Lung (tissue), 12 donors: ENCODE data around the gene FNIP1. TPM values are rescaled to one million over a fixed set of nuclear protein-coding genes. Genes with fewer than 3 reads are reported as not detected.
"Not testable (repeated sequence)": the region's sequence is repeated elsewhere in the genome, so short reads cannot be mapped to it uniquely, and the experiment has no call there.

Experiments used
- ATAC-seq: fragments of 200-7000 bp; cut with Tn5 transposase; one replicate; pipeline ENCODE4 v1.9.1; 2020; ENCODE audit warnings: moderate number of reproducible peaks; ENCODE audit not compliant: insufficient read depth, low FRiP score
- DNase-seq, 3 donors: peaks; one replicate each; pipeline ENCODE4 v3.0.0-alpha.2; 2013 to 2017
- H3K27ac ChIP-seq, 2 donors: one replicate each; pipeline ENCODE4 v1.5.1; 2013; ENCODE audit warnings: mild to moderate bottlenecking in 2 of 2, moderate library complexity in 2 of 2, control low read depth in 1 of 2, inconsistent platforms in 1 of 2, low read depth in 1 of 2, low read length in 1 of 2
- H3K27me3 ChIP-seq, 3 donors: one replicate each; pipeline ENCODE4 v1.5.1; 2013; ENCODE audit warnings: low read length in 2 of 3; ENCODE audit not compliant: control insufficient read depth in 3 of 3, insufficient read depth in 3 of 3
- H3K36me3 ChIP-seq, 4 donors: one replicate each; pipeline ENCODE4 v1.5.1; 2013; ENCODE audit warnings: low read length in 4 of 4, mild to moderate bottlenecking in 1 of 4, moderate library complexity in 1 of 4; ENCODE audit not compliant: control insufficient read depth in 4 of 4, insufficient read depth in 4 of 4
- H3K4me1 ChIP-seq, 5 donors: one replicate each; pipeline ENCODE4 v1.5.1; 2013; ENCODE audit warnings: low read length in 5 of 5, mild to moderate bottlenecking in 2 of 5, moderate library complexity in 1 of 5; ENCODE audit not compliant: control insufficient read depth in 5 of 5, insufficient read depth in 5 of 5
- H3K4me3 ChIP-seq: one replicate; pipeline ENCODE4 v1.5.1; 2013; ENCODE audit warnings: mild to moderate bottlenecking, control low read depth, moderate library complexity
- H3K9ac ChIP-seq, 2 donors: one replicate each; pipeline ENCODE4 v1.5.1; 2013; ENCODE audit warnings: low read length in 2 of 2, control low read depth in 1 of 2; ENCODE audit not compliant: insufficient read depth in 1 of 2
- H3K9me3 ChIP-seq, 4 donors: one replicate each; pipeline ENCODE4 v1.5.1; 2013; ENCODE audit warnings: low read length in 3 of 4, mild to moderate bottlenecking in 1 of 4, moderate library complexity in 1 of 4; ENCODE audit not compliant: control insufficient read depth in 4 of 4, insufficient read depth in 3 of 4
- CTCF ChIP-seq: IDR thresholded peaks from 2 replicates; pipeline ENCODE4 v1.5.1; 2012; ENCODE audit warnings: mild to moderate bottlenecking; ENCODE audit errors: control extremely low read depth, extremely low read depth
- WGBS, 2 donors: extraction: QIAGEN DNeasy Blood & Tissue Kit; methylation state at CpG; one replicate each; pipeline ENCODE4 v1.1.7; 2013; 5-methylcytosine and 5-hydroxymethylcytosine counted together
- polyA plus RNA-seq, 2 donors: library from polyadenylated mRNA; stranded (reverse); fragments of 200-250 nt; gene quantifications; one replicate each; pipeline ENCODE4 v1.2.1, GENCODE V29; 2013
- total RNA-seq, 2 donors: library from RNA; depleted of rRNA in 1 of 2; stranded (reverse); fragments of >200 nt in 1 of 2; gene quantifications; one replicate each; pipeline ENCODE4 v1.2.1, GENCODE V29; 2014 to 2021
- donor health status: control.
- donor health status: control.
- donor health status: Bipolar disorder and iron deficiency.
- donor health status: healthy.
- donor health status: DM: yes; HTN: yes; CAD: no.

FNIP1 gene
- total and polyA plus RNA-seq, 4 donors: 5.0 to 98.3 (median 22.6) TPM

GRCh38 chr5:131745155-131745554 lies 51.7 kb downstream of the FNIP1 start:
- H3K27me3 ChIP-seq: no peaks in the 10 kb centered on the region
- 93 to 95% methylated on average over 3 of the region's 3 CpGs for WGBS, 2 donors
- no peaks in the 10 kb centered on the region for H3K9me3 ChIP-seq
- H3K4me3 ChIP-seq: no peak overlapping the region
- no peak for ATAC-seq
- H3K36me3 ChIP-seq: peaks cover 2 to 15% (median 10%) of the 10 kb centered on the region in 4 donors
- no peak overlapping the region for H3K9ac ChIP-seq
- DNase-seq: no peak
- no peak for TF ChIP-seq CTCF
- no peak overlapping the region for H3K27ac ChIP-seq
- peaks cover 0 to 11% (median 0%) of the 10 kb centered on the region in 5 donors for H3K4me1 ChIP-seq

GRCh38 chr5:131740477-131740876 lies 56.3 kb downstream of the FNIP1 start:
- no peaks in the 10 kb centered on the region for H3K9me3 ChIP-seq
- H3K4me3 ChIP-seq: no peak overlapping the region
- ATAC-seq (no peak), DNase-seq (no peak)
- no peak for TF ChIP-seq CTCF
- 98% methylated on average over 3 of the region's 3 CpGs for WGBS, 2 donors
- no peak overlapping the region for H3K9ac ChIP-seq
- H3K27ac ChIP-seq: no peak overlapping the region
- H3K4me1 ChIP-seq: peaks cover 0 to 5% (median 0%) of the 10 kb centered on the region in 5 donors
- no peaks in the 10 kb centered on the region for H3K27me3 ChIP-seq
- H3K36me3 ChIP-seq: peaks cover 2 to 26% (median 12%) of the 10 kb centered on the region in 4 donors

GRCh38 chr5:131735393-131735792 lies 61.4 kb downstream of the FNIP1 start:
- TF ChIP-seq CTCF: no peak
- Histone ChIP-seq H3K9me3 (no peaks in the 10 kb centered on the region), H3K9ac (no peak overlapping the region), H3K36me3 (peaks cover 0 to 11% (median 2%) of the 10 kb centered on the region in 4 donors), H3K27ac (no peak overlapping the region), H3K4me1 (peaks cover 0 to 1% (median 0%) of the 10 kb centered on the region in 5 donors), H3K4me3 (no peak overlapping the region), H3K27me3 (no peaks in the 10 kb centered on the region)
- ATAC-seq (no peak), DNase-seq (no peak)
- 96 to 97% methylated on average over 8 of the region's 8 CpGs for WGBS, 2 donors

GRCh38 chr5:131734939-131735338 lies 61.9 kb downstream of the FNIP1 start:
- H3K27me3 ChIP-seq, DNase-seq, H3K9me3 ChIP-seq, H3K9ac ChIP-seq, H3K27ac ChIP-seq, H3K4me1 ChIP-seq, H3K4me3 ChIP-seq, ATAC-seq: not testable (repeated sequence)
- peaks cover 1 to 11% (median 4%) of the 10 kb centered on the region in 4 donors for H3K36me3 ChIP-seq
- 98 to 99% methylated on average over 4 to 5 of the region's 6 CpGs for WGBS, 2 donors

GRCh38 chr5:131729292-131729691 lies 67.5 kb downstream of the FNIP1 start:
- not testable (repeated sequence) for ATAC-seq, H3K27ac ChIP-seq, H3K9ac ChIP-seq, H3K4me3 ChIP-seq, H3K27me3 ChIP-seq, H3K4me1 ChIP-seq, DNase-seq, H3K9me3 ChIP-seq
- WGBS, 2 donors: 79% methylated on average over 4 of the region's 4 CpGs
- H3K36me3 ChIP-seq: peaks cover 3 to 20% (median 11%) of the 10 kb centered on the region in 4 donors

GRCh38 chr5:131724089-131724488 lies 72.7 kb downstream of the FNIP1 start:
- not testable (repeated sequence) for DNase-seq, H3K4me1 ChIP-seq, H3K4me3 ChIP-seq, H3K9ac ChIP-seq, ATAC-seq, H3K27ac ChIP-seq, H3K27me3 ChIP-seq, H3K9me3 ChIP-seq
- peaks cover 0 to 13% (median 8%) of the 10 kb centered on the region in 4 donors for H3K36me3 ChIP-seq
